Fibroblast of the conjunctiva (primary cell): ENCODE results near the gene TRIP6.
A peak's percentile ranks its signal among the peaks of the same experiment; 100 is the strongest.

ENCODE experiments used
- DNase-seq: peaks from one replicate; pipeline ENCODE4 v3.0.0-alpha.2; 2010; ENCODE audit warnings: low read depth

Gene TRIP6

DNA sequence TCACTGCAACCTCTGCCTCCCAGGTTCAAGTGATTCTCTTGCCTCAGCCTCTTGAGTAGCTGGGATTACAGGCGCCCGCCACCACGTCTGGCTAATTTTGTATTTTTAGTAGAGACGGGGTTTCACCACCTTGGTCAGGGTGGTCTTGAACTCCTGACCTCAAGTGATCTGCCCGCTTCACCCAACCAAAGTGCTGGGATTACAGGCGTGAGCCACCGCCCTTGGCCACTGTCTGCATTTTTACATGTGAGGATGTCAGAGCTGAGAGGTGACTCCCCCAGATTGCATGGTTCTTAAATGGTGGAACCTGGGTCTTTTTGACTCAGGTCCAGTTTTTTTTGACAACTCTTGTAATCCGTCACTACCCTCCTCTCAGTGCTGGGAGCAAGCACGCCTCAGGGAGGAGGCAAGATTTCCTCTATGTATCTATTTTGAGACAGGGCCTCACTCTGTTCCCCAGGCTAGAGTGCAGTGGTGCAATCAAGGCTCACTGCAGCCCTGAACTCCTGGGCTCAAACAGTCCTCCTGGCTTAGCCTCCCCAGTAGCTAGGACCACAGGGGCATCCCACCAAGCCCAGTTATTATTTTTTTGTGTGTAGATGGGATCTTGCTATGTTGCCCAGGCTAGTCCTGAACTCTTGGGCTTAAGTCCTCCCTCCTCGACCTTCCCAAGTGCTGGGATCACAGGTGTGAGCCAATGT lies 6.6 kb downstream of the TRIP6 start:
- no peak for DNase-seq

DNA sequence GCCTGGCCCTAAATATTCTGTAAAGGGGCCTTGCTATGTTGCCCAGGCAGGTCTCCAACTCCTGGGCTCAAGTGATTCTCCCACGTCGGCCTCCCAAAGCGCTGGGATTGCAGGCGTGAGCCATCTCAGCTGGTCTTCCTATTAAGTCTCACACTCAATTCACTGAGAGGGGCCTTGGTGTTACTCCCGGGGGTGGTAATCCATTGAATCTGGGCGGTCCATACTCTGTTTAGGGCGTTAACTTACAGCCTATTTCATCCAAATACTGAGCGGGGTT lies 7.1 kb downstream of the TRIP6 start:
- DNase-seq, result no peak

DNA sequence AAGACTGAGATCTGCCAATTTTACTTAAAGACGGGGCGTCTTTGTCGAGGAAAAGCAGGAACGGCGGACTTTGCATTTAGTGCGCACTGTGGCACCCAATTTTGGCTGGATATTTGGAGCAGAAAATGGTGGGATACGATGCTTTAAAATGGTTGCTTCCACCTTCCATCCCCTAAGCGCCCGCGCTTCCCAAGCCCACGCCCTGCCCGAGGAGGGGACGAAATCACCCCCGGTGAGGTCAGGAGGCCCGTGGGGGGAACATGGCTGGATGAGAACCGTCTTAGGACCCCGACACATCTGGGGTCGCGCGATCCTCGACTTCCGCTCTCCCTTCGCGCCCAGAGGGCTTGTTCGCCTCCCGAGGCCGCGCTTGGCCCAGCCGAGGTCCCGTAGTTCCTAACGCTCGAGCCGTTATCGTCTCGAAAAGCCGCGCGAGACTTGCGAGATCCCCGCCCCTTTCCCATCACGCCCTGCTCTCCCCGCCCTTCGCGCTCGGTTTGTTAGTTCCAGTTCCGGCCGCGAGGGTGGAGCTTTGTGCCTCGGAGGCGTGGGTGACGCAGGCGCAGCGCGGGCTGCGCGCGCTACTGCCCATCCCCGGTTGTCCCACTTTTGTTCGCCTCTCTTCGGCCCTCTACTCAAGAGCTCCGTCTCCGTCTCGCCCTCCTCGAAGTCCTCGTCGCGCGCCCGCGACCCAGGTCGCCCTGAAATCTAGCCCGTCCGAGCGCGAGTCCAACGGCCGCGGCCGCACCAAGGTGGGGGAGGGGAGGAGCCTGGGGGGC lies 7.6 kb downstream of the TRIP6 start, which contains the start of gene SRRT:
TSS of gene SRRT (plus strand) at position 527 of the 779 bp plus-strand sequence. CDS start 488 bp downstream, outside the sequence.
- peak; percentile 96 for DNase-seq

DNA sequence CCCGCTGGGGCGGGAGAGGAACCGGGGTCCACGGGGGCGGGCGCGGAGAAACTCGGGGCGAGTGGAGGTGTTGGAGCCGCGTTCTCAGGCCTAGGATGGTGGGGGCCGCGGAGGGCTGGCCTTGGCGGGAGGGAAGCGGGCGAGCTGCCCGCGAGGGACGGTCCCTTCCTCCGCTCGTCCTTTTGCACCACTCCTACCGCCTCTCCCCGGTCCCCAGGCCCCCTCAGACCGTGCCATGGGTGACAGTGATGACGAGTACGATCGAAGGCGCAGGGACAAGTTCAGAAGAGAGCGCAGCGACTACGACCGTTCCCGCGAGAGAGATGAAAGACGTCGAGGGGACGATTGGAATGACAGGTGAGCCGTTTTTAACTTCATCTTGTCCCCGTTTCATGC lies 8.2 kb downstream of the TRIP6 start:
- DNase-seq, result no peak

DNA sequence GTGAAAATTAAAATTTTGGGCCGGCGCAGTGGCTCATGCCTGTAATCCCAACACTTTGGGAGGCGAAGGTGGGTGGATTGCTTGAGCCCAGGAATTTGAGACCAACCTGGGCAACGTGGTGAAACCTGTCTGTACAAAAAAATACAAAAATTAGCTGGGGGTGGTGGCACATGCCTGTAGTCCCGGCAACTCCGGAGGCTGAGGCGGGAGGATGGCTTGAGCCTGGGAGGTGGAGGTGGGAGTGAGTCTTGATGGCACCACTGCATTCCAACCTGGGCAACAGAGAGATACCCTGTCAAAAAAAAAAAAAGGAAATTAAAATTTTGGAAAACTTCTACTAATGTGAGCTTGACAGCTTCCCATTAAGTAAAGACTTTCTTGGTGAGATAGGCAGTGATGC lies 10.8 kb downstream of the TRIP6 start:
- DNase-seq, result no peak

DNA sequence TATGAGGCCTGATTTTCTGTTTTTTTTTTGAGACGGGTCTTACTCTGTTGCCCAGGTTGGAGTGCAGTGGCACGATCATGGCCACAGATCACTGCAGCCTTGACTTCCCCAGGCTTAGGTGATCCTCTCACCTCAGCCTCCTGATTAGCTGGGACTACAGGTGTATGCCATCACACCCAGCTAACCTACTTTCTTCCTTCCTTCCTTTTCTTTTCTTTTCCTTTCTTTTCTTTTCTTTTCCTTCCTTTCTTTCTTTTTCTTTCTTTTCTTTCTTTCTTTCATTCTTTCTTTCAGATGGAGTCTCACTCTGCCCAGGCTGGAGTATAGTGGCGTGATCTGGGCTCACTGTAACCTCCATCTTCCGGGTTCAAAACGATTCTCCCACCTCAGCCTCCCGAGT lies 11.5 kb downstream of the TRIP6 start:
- no peak for DNase-seq

DNA sequence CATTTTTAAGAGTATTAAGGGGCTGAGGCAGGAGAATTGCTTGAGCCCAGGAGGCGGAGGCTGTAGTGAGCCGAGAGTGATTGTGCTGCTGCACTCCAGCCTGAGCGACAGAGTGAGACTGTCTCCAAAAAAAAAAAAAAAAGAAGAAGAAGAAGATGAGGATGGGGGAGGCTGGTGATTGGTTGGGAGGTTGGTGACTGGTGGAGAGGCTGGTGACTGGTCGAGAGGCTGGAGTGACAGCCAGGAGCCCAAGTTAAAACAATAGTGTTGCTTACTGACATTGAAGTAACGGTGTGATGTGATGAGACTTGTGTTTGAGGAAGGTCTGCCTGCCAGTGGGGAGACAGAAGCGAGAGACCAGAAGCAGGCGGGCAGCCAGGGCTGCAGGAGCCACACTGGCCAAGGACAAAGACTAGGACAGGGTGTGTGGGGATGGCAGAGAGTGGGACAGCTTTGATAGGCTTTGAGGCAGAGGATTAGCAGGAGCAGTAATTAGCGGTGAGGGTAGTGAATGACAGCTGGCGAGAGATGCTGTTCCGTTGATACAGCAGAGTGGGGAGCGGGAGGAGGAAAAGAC lies 12.6 kb downstream of the TRIP6 start:
- no peak for DNase-seq

DNA sequence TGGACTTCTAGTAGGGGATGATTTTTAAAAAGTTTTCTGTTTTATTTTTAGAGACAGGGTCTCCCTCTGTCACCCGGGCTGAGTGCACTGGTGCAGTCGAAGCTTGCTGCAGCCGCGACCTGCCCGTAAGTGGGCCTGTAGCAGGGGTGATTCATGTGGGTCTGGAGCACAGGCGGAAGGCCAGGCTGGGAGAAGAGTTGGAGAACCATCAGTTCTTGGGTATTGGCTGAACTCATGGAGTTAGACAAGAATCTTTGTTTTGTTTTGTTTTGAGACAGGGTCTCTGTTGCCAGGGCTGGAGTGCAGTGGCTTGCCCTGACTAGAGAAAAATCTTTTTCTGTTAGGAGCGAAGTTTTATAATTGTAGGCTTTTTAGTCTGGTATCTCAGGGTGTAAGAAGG lies 13.5 kb downstream of the TRIP6 start:
- no peak for DNase-seq

DNA sequence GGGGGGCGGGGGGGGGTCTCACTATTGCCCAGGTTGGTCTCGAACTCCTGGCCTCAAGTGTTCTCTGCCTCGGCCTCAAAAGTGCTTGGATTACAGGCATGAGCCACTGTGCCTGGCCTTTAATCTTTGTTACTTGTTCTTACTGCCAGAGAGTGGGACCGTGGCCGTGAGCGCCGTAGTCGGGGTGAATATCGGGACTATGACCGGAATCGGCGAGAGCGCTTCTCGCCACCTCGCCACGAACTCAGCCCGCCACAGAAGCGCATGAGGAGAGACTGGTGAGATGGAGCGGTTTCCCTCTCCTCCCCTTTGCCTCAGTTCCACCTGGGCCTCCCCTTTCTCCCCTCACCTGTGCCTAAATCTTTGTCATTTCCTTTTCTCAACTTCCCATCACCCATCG lies 13.9 kb downstream of the TRIP6 start:
- no peak for DNase-seq

DNA sequence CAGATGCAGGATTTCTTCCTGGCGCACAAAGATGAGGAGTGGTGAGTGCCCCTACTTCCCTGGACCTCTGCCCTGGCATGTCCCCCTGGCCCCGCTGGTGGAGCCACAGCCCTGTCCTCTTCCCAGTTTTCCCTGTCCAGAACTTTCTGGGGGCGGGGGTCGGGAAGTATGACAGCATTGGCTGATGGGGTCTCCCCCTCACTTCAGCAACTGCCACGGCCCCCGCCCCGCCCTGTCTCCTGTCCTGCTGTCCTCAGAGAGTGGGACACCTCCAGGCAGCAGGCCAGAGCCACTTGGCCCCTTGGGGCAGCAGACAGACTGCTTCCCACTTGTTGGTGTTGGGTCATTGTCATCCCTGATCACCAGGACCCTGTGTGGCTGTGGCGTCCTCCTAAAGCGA lies 15.0 kb downstream of the TRIP6 start:
- no peak for DNase-seq

DNA sequence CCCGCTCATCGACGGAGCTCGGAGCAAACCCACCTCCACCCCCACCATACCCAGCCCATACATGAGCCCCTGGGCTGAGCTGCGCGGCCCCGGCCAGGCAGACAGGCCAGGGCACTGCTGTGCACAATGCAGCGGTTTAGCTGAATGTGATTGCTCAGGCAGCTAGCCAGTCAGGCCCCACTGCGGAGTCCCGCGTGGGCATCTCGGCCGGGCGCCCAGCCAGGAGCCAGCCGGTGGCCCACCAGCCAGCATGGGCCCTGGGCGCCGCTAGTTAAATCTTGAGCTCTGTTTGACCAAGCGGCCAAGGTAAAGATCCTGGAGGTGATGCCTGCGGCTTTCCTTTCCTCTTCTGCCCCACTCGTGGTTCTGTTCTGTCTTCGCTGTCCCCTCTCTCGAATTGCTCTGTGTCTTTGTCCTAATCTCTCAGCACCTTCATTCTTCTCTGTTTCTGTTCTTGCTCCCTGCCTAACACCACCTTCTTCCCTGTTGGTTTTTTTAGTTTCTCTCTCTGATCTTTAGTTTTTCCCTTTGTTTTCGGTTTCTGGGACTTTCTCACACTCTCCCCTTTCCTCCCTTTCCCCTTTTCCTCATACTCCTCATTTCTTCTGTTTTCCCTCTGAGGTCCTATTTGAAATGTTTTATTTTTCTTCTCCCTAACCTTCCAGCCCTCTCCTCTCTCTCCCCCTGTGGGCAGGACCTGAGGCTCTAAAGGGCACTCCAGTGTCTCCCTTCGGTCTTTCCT lies 15.8 kb downstream of the TRIP6 start:
- no peak for DNase-seq

DNA sequence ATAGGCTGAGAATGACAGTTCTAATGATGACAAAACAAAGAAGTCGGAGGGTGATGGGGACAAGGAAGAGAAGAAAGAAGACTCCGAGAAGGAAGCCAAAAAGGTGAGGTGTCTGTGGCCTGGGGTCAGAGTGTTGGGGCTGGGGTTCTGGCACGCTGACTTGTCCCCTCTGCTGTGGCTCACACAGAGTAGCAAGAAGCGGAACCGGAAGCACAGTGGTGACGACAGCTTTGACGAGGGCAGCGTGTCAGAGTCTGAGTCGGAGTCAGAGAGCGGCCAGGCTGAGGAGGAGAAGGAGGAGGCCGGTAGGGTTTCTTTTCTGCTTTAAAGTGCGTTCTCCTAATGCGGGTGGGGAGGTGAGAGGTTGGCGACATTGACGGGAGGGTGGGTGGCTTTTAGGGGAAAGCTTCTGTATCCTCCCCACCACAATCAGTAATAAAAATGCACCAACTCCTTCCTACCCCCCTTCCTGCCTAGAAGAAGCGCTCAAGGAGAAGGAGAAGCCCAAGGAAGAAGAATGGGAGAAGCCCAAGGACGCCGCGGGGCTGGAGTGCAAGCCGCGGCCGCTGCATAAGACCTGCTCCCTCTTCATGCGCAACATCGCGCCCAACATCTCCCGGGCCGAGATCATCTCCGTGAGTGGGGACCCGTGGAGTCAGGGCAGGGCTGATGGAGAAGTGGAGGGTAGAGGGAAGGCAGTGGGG lies 17.7 kb downstream of the TRIP6 start:
- no peak for DNase-seq

DNA sequence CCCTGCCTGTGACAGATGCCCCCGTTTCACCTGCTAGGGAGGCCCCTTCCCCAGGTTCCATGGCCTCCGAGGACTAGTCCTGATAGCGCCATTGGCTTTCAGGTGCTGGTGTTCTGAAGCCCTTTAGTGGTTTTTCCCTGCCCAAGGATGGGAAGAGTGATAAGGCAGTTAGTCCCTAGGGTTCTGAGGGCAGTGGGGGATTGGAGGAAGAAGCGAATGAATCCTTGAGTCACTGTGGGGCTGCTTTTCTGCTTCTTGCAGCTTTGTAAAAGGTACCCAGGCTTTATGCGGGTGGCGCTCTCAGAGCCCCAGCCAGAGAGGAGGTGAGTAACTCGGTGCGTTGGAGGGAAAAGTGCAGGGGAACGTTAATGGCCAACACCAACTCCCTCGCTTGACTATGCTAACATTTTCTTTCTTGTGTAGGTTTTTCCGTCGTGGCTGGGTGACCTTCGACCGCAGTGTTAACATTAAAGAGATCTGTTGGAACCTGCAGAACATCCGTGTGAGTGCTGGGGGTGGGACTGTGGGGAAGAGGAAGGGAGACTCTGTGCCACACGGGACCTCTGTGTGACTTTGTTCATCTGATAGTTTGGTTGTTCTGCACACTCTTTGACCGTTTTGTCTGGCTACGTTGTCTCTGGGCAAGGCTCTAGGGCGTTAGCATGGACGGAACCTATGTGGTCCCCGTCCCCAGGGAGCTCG lies 18.4 kb downstream of the TRIP6 start:
- DNase-seq, result no peak

DNA sequence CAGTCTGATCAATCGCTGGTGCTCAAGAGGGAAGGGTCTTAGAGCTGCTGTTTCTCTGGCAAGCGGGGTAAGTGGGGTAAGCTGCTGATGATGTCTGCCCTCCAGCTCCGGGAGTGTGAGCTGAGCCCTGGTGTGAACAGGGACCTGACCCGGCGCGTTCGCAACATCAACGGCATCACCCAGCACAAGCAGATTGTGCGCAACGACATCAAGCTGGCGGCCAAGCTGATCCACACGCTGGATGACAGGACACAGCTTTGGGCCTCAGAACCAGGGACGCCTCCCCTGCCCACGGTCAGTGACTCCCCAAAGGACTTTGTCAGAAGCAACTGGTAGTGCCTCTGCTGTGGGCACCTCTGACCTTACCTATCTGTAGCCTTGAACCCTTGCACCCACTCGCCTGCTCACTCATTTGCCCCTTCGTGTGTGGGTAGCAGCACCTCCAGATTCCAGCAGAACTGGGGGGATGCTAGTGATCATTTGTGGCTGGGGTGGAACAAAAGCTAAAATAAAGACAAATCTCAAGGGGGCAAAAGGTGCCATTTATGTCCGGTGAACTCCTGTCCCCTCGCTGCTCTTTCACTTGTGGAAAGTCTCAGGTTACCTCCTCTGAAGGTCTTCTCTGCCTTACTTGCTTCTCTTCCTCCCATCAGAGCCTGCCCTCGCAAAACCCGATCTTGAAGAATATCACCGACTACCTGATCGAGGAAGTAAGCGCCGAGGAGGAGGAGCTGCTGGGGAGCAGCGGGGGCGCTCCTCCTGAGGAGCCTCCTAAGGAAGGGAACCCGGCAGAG lies 19.2 kb downstream of the TRIP6 start:
- DNase-seq, result no peak

DNA sequence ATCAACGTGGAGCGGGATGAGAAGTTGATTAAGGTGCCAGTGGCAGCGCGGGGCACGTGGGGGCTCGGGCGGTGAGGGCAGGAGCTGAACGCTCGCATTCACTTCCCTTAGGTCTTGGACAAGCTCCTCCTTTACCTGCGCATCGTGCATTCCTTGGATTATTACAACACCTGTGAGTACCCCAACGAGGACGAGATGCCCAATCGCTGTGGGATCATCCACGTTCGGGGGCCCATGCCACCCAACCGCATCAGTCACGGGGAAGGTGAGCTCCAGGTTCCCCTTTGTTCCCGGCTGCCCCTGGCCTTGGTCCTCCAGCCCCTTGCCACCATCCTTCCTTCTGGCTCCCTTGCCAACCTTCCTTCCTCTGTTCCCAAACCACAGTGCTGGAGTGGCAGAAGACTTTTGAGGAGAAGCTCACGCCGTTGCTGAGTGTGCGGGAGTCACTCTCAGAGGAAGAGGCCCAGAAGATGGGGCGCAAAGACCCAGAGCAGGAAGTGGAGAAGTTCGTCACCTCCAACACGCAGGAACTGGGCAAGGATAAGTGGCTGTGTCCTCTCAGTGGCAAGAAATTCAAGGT lies 19.8 kb downstream of the TRIP6 start:
- DNase-seq, result no peak

DNA sequence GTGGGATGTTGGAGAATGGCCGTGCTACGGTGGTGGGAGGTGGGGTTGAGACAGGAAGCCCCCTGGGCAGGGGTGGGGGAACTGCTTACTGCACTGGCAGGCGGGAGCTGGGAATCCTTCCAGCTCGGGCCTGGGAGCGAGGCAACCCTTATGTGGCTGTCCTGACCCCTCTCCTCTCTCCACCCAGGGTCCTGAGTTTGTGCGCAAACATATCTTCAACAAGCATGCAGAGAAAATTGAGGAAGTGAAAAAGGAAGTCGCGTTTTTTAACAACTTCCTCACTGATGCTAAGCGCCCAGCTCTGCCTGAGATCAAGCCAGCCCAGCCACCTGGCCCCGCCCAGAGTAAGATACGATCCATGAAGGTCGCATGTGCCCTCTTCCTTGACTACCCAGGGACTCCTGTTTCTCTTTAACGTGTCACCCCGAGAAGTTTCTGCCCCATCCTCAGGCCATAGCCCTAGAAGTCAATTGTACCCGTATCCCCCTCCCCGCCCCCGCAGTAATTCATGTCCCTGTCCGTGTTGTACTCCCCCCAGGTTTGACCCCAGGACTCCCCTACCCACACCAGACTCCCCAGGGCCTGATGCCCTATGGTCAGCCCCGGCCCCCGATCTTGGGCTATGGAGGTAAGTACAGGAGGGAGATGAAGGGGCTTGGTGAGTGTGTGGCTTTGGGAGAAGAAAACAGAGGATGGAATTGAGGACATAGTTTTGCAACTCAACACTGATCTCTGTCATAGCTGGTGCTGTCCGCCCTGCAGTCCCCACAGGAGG lies 20.5 kb downstream of the TRIP6 start:
- DNase-seq, result no peak

DNA sequence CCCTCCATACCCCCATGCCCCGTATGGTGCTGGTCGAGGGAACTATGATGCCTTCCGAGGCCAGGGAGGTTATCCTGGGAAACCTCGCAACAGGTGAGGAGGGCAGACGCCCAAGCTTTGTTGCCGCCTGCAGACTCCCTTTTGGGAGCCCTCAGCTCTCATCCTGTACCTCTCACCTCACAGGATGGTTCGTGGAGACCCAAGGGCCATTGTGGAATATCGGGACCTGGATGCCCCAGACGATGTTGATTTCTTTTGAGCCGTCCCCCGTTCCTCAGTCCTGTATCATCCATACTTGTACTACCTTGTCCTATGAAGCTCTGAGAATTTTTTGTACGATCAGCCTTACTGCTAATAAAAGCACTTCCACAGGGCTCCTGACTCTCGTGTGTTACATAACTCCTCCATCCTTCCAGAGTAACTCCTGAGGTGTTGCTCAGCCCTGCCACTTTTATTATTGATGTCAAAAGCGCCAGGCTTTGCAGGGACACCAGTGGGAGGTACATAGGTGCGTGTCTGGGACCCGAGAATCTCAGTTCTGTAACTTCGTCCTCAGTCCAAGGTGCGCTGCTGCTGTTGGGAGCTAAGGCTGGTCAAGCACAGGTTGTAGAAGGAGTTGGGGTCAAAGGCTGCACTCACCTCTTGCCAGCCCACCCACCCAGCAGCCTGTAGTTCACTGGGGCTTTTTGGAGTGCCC lies 21.3 kb downstream of the TRIP6 start:
- DNase-seq, result no peak

DNA sequence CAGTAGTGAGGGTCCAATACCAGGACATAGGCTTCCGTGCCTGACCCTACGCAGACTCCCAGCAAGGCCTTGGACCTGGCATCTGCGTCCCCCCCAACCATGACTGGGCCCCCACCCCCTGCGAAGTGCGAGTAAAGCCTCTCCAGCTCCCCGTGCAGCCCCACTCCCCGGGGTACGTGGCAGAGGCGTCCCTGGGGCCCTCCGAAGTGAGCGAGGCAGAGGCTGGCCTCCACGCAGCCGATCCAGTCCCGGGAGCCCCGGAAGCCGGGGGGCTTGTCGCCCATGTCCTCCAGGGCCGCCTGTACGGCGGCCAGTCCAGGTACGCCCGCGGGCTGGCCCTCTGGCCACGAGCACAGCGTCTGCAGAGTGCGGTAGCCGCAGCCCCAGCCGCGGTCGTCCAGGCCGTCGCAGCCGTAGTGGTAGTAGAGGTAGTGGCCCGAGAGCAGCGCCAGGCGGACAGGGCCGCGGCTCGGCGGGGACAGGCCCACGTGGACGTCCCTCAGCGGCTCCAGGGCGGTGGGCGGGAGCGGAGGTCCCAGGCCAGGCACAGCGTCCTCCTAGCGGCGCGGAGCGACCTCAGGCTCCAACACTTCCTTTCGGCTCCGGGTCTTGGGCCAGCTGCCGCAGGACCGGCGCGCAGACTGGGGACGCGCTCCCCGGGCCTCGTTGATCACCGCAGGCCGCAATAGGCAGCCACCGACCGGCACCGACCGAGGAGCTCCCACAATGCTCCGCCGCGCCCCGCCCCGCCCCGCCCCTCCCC lies 22.0 kb downstream of the TRIP6 start, which contains the start of gene UFSP1:
TSS of gene UFSP1 (minus strand) at position 728 of the 763 bp plus-strand sequence. CDS start at position 284, 444 bp downstream.
- no peak for DNase-seq
